Gastroesophageal sphincter (tissue), 4 donors: ENCODE data around the gene ZNF592. TPM values are rescaled to one million over a fixed set of nuclear protein-coding genes. Genes with fewer than 3 reads are reported as not detected.

ENCODE experiments used
- ATAC-seq: fragments of 150-250 bp; one replicate; pipeline ENCODE4 v1.9.1; 2016; ENCODE audit warnings: mild to moderate bottlenecking, moderate library complexity
- H3K27ac ChIP-seq, 4 donors: fragments of 200-600 bp; sonication (generic) in 3 of 4; 1 replicate in 3 of 4; 2 replicates in 1 of 4; pipeline ENCODE4 v1.5.1; 2016 to 2019
- H3K27me3 ChIP-seq: fragments of 200-600 bp; sonication (generic); one replicate; pipeline ENCODE4 v1.5.1; 2019
- H3K36me3 ChIP-seq, 2 donors: fragments of 200-600 bp; sonication (generic); one replicate each; pipeline ENCODE4 v1.5.1; 2019; ENCODE audit warnings: control low read depth in 1 of 2
- H3K4me1 ChIP-seq, 3 donors: fragments of 200-600 bp; sonication (generic); 1 replicate in 2 of 3; 2 replicates in 1 of 3; pipeline ENCODE4 v1.5.1; 2016 to 2019; ENCODE audit warnings: control low read depth in 2 of 3
- H3K4me3 ChIP-seq, 2 donors: fragments of 200-600 bp; sonication (generic); one replicate each; pipeline ENCODE4 v1.5.1; 2019; ENCODE audit warnings: mild to moderate bottlenecking in 1 of 2, moderate library complexity in 1 of 2
- H3K9me3 ChIP-seq, 3 donors: fragments of 200-600 bp; sonication (generic); one replicate each; pipeline ENCODE4 v1.5.1; 2017 to 2019; ENCODE audit warnings: control low read depth in 2 of 3
- EP300 ChIP-seq: sonication (generic); formaldehyde crosslinking; IDR thresholded peaks from one replicate; pipeline ENCODE4 v1.6.1; 2017; ENCODE audit warnings: antibody characterized with exemption, mild to moderate bottlenecking
- POLR2A ChIP-seq, 2 donors: fragments of 450-650 bp; IDR thresholded peaks; one replicate each; pipeline ENCODE4 v1.6.1; 2017; ENCODE audit warnings: antibody characterized with exemption in 2 of 2, mild to moderate bottlenecking in 2 of 2, moderate library complexity in 1 of 2
- POLR2AphosphoS5 ChIP-seq: sonication (generic); formaldehyde crosslinking; IDR thresholded peaks from one replicate; pipeline ENCODE4 v1.6.1; 2017; ENCODE audit warnings: antibody characterized with exemption
- WGBS, 2 donors: methylation state at CpG; one replicate each; pipeline ENCODE4 v1.1.5; 2018; ENCODE audit warnings: low coverage in 1 of 2; 5-methylcytosine and 5-hydroxymethylcytosine counted together
- total RNA-seq, 4 donors: library from RNA; depleted of rRNA; stranded (reverse); fragments of >200 nt; gene quantifications; one replicate each; pipeline ENCODE4 v1.1.0, GENCODE V29; 2016
- TF ChIP-seq, protein P1 (sequence below), 4 experiments: fragments of 200-600 bp in 2 of 4; fragments of 450-650 bp in 2 of 4; sonication (generic) in 1 of 4; IDR thresholded peaks; one replicate each; pipeline ENCODE4 v1.5.1; 2017 to 2019; ENCODE audit warnings: antibody characterized with exemption in 4 of 4, mild to moderate bottlenecking in 2 of 4, moderate library complexity in 2 of 4

The ZNF592 gene
- total RNA-seq, 4 donors from 2014 or later: 15.7 to 26.0 (median 19.1) TPM

DNA sequence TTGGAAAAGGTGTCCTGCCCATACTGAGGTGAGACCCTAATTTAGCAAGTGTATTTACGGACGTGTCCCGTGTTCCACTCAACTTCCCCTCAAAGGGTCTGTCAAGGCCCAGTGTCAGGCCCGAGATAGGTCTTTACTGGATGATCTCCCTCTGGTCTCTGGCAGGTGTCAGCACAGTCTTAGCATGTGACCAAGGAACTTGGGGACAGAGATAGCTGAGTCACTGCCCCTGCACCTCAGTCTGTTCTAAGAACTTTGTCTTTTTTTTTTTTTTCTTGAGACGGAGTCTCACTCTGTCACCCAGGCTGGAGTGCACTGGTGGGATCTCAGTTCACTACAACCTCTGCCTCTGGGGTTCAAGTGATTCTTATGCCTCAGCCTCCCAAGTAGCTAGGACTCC, 36.7 kb downstream of the ZNF592 start:
- WGBS, 2 donors: 70% methylated on average over 4 of the region's 5 CpGs; no CpG with 5 or more reads in 1 of the 2 donors
- ATAC-seq: no peak
- H3K36me3 ChIP-seq: peaks cover 0 to 49% of the 10 kb centered on the region in 2 donors

GRCh38 chr15:84788500-84788899, 40.1 kb downstream of the ZNF592 start:
- H3K36me3 ChIP-seq: peaks cover 0 to 57% of the 10 kb centered on the region in 2 donors
- no peak for TF ChIP-seq POLR2AphosphoS5
- TF ChIP-seq, protein P1, sequence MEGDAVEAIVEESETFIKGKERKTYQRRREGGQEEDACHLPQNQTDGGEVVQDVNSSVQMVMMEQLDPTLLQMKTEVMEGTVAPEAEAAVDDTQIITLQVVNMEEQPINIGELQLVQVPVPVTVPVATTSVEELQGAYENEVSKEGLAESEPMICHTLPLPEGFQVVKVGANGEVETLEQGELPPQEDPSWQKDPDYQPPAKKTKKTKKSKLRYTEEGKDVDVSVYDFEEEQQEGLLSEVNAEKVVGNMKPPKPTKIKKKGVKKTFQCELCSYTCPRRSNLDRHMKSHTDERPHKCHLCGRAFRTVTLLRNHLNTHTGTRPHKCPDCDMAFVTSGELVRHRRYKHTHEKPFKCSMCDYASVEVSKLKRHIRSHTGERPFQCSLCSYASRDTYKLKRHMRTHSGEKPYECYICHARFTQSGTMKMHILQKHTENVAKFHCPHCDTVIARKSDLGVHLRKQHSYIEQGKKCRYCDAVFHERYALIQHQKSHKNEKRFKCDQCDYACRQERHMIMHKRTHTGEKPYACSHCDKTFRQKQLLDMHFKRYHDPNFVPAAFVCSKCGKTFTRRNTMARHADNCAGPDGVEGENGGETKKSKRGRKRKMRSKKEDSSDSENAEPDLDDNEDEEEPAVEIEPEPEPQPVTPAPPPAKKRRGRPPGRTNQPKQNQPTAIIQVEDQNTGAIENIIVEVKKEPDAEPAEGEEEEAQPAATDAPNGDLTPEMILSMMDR (IDR thresholded peaks at IDR 0.05): no peak
- no peak for TF ChIP-seq EP300
- no peak overlapping the region for H3K27ac ChIP-seq
- WGBS, 2 donors: 45 to 55% methylated on average over 2 of the region's 2 CpGs
- no peaks in the 10 kb centered on the region for H3K9me3 ChIP-seq
- H3K4me1 ChIP-seq: peaks cover 0 to 44% (median 15%) of the 10 kb centered on the region in 3 donors
- no peak for ATAC-seq
- no peak overlapping the region for H3K4me3 ChIP-seq
- no peaks in the 10 kb centered on the region for H3K27me3 ChIP-seq

More for the DNA sequence above, 36.7 kb downstream of the ZNF592 start:
- Histone ChIP-seq H3K4me1 (peaks cover 0 to 38% (median 15%) of the 10 kb centered on the region in 3 donors), H3K9me3 (no peaks in the 10 kb centered on the region), H3K27ac (no peak overlapping the region), H3K27me3 (no peaks in the 10 kb centered on the region), H3K4me3 (no peak overlapping the region)
- TF ChIP-seq, protein P1 (IDR thresholded peaks at IDR 0.05): no peak
- no peak for TF ChIP-seq EP300
- TF ChIP-seq POLR2AphosphoS5: no peak
- no peak for TF ChIP-seq POLR2A (IDR thresholded peaks at IDR 0.05)

- no peak for TF ChIP-seq POLR2AphosphoS5
- no peak for TF ChIP-seq EP300
- no peak for TF ChIP-seq POLR2A (IDR thresholded peaks at IDR 0.05)
- H3K27ac ChIP-seq: no peak overlapping the region
- H3K4me3 ChIP-seq: no peak overlapping the region
- no peak for ATAC-seq
- 100% methylated on average over 2 to 3 of the region's 5 CpGs for WGBS, 2 donors
- no peaks in the 10 kb centered on the region for H3K9me3 ChIP-seq
- peaks cover 0 to 56% of the 10 kb centered on the region in 2 donors for H3K36me3 ChIP-seq
- H3K27me3 ChIP-seq: no peaks in the 10 kb centered on the region
- H3K4me1 ChIP-seq: peaks cover 0 to 43% (median 15%) of the 10 kb centered on the region in 3 donors
Measured at GRCh38 chr15:84789762-84790161, 41.4 kb downstream of the ZNF592 start.

DNA sequence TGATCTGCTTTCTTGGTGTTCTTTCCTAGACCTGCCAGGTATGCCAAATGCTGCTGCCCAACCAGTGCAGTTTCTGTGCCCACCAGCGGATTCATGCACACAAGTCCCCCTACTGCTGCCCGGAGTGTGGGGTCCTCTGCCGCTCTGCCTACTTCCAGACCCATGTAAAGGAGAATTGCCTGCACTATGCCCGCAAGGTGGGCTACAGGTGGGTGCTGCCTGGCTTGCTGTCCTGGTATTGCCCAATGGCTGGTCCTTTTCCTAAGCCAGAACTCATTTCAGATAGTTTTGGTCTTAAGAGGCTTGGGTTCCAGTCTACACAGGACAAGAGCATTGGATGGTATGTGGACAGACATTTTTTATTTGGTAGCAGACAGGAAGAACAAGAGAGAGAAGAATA, 42.3 kb downstream of the ZNF592 start:
- peaks cover 0 to 34% (median 15%) of the 10 kb centered on the region in 3 donors for H3K4me1 ChIP-seq
- peaks cover 0 to 53% of the 10 kb centered on the region in 2 donors for H3K36me3 ChIP-seq
- WGBS, 2 donors: no CpG with 5 or more reads among the region's 4 CpGs
- H3K9me3 ChIP-seq: no peaks in the 10 kb centered on the region
- H3K4me3 ChIP-seq: no peak overlapping the region
- TF ChIP-seq POLR2AphosphoS5: no peak
- no peak for TF ChIP-seq EP300
- TF ChIP-seq, protein P1 (IDR thresholded peaks at IDR 0.05): no peak
- TF ChIP-seq POLR2A (IDR thresholded peaks at IDR 0.05): no peak
- no peak overlapping the region for H3K27ac ChIP-seq
- no peaks in the 10 kb centered on the region for H3K27me3 ChIP-seq
- ATAC-seq: no peak

DNA sequence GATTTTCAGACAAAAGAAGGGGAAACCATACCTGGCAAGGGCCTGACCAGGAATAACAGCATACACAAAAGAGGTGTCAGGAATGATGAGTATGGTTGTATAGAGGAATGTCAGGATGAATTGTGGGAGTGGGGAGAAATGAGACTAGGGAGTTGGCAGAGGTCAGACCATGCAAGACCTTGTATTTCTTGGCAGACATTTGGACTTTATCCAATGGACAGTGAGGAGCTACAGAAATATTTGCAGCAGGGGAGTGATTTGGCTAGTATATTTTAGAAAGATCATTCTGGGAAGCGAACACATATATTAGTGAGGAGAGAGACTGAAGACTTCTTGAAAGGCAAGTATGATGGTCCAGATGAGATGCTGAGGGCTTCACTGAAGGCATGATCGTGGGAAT, 43.4 kb downstream of the ZNF592 start:
- Histone ChIP-seq H3K36me3 (peaks cover 0 to 53% of the 10 kb centered on the region in 2 donors), H3K4me1 (peaks cover 0 to 29% (median 10%) of the 10 kb centered on the region in 3 donors), H3K4me3 (no peak overlapping the region), H3K27me3 (no peaks in the 10 kb centered on the region), H3K27ac (no peak overlapping the region), H3K9me3 (no peaks in the 10 kb centered on the region)
- TF ChIP-seq EP300 (no peak), POLR2AphosphoS5 (no peak), POLR2A (IDR thresholded peaks at IDR 0.05) (no peak)
- TF ChIP-seq, protein P1 (IDR thresholded peaks at IDR 0.05): no peak
- no peak for ATAC-seq
- WGBS, 2 donors: 79 to 86% methylated on average over 2 of the region's 2 CpGs
